ENCODE data around the gene COPG1. TPM values are rescaled to one million over a fixed set of nuclear protein-coding genes. Genes with fewer than 3 reads are reported as not detected.

Gene COPG1
- total RNA-seq, 1 donor from 2014 or later: 169 TPM

DNA sequence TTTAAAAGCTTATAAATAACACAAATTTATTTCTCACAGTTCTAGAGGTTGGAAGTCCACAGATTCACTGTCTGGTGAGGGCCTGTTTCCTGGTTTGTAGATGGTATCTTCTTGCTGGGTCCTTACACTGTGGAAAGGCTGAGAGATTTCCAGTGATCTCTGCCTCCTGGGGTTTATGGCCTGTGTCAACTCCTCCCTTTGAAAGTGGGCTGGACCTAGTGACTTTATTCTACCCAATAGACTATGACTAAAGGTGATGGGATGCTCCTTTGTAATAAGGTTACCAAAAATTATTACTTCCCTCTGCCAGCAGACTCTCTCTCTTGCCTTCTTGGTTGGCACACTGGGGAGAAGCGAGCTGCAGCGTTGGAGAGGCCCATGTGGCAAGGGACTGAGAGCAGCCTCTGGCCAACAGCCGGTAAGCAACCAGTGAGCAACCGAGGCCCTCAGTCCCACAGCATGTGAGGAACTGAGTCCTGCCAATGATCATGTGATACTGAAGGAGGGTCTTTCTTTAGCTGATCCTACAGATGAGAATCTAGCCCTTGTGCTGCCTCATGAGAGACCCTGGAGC lies 14.0 kb upstream of the COPG1 start:
- no peaks in the 10 kb centered on the region for H3K4me1 Mint-ChIP-seq (ENCODE audit: unreplicated experiment)
- H3K27ac Mint-ChIP-seq: no peak overlapping the region
- TF ChIP-seq, protein P1, sequence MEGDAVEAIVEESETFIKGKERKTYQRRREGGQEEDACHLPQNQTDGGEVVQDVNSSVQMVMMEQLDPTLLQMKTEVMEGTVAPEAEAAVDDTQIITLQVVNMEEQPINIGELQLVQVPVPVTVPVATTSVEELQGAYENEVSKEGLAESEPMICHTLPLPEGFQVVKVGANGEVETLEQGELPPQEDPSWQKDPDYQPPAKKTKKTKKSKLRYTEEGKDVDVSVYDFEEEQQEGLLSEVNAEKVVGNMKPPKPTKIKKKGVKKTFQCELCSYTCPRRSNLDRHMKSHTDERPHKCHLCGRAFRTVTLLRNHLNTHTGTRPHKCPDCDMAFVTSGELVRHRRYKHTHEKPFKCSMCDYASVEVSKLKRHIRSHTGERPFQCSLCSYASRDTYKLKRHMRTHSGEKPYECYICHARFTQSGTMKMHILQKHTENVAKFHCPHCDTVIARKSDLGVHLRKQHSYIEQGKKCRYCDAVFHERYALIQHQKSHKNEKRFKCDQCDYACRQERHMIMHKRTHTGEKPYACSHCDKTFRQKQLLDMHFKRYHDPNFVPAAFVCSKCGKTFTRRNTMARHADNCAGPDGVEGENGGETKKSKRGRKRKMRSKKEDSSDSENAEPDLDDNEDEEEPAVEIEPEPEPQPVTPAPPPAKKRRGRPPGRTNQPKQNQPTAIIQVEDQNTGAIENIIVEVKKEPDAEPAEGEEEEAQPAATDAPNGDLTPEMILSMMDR (conservative IDR thresholded peaks at IDR 0.05): no peak
- no peak overlapping the region for H3K4me3 Mint-ChIP-seq
- peaks cover 3% of the 10 kb centered on the region for H3K27me3 Mint-ChIP-seq
- no peaks in the 10 kb centered on the region for H3K36me3 Mint-ChIP-seq
- H3K9me3 Mint-ChIP-seq: no peaks in the 10 kb centered on the region
- DNase-seq (ENCODE audit: extremely low spot score, unreplicated experiment): no peak

DNA sequence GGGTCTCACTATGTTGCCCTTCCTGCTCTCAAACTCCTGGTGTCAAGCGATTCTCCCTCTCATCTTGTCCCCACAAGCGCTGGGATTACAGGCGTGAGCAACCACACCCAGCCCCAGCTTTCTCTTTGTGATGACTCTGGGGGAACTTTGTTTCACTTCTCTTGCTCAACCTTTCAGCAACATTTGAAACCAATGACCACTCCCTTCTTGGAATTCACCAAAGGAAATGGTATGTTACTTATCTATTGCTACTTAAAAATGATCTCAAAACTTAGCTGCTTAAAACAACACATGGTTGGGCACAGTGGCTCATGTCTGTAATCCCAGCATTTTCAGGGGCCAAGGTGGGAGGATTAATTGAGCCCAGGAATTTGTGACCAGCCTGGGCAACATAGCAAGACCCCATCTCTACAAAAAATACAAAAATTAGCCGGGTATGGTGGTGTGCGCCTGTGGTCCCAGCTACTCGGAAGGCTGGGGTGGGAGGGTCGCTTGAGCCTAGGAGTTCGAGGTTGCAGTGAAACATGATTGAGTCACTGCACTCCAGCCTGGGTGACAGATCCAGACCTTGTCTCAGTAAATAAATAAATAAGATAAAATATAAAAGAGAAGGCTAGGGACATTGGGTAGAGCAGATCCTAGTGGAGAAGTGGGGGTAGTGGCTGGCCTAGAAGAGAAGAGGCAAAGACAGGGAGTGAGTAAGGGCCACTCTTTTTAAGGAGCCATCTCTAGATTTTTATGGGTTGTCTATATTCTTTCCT lies 10.3 kb upstream of the COPG1 start:
- Mint-ChIP-seq H3K4me3 (no peak overlapping the region), H3K4me1 (ENCODE audit: unreplicated experiment) (no peaks in the 10 kb centered on the region), H3K27me3 (no peaks in the 10 kb centered on the region), H3K27ac (peak overlapping the region; percentile 77), H3K36me3 (peaks cover 3% of the 10 kb centered on the region), H3K9me3 (no peaks in the 10 kb centered on the region)
- TF ChIP-seq, protein P1 (conservative IDR thresholded peaks at IDR 0.05): peak; percentile 20
- DNase-seq (ENCODE audit: extremely low spot score, unreplicated experiment): no peak

DNA sequence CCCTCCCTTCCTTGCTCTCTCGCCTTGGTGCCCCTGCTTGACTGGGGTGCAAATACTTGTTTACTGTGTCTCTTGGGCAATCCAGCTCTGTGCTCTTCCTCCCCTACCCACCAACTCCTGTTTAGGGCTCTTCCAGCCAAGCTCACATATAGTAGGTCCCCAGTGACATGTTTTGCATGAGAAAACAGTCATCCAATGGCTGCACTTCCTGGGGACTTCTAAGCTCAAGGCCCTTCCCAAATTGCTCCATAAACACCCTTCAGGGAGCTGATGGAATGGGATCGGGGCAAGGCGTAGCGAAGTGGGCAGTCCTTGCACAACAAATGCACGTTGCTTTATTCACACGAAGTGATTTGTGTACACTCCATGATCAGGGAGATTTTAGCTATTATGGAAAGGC lies 9.4 kb upstream of the COPG1 start:
- Mint-ChIP-seq H3K4me3 (no peak overlapping the region), H3K4me1 (ENCODE audit: unreplicated experiment) (no peaks in the 10 kb centered on the region), H3K36me3 (peaks cover 3% of the 10 kb centered on the region), H3K27me3 (no peaks in the 10 kb centered on the region), H3K9me3 (no peaks in the 10 kb centered on the region), H3K27ac (no peak overlapping the region)
- DNase-seq (ENCODE audit: extremely low spot score, unreplicated experiment): no peak
- TF ChIP-seq, protein P1 (conservative IDR thresholded peaks at IDR 0.05): no peak

DNA sequence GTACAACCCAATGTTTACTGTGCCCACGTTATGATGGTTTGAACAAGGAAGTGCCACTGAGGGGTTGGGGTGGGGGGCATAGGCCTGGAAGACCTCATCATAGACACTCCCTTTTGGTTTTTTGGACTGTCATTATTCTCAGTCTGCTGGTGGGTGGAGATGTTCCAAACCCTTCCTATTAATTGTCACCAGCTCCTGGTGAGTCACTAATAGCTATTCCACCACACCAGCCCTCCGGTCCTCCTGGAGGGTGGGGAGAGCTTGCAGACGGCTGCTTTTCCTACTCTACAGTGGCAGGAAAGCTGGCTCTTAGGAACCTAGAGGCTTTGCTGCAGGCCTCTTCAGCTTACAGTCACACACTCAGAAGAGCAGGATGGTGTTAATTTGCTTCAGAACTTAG lies 9.0 kb upstream of the COPG1 start:
- no peak overlapping the region for H3K27ac Mint-ChIP-seq

DNA sequence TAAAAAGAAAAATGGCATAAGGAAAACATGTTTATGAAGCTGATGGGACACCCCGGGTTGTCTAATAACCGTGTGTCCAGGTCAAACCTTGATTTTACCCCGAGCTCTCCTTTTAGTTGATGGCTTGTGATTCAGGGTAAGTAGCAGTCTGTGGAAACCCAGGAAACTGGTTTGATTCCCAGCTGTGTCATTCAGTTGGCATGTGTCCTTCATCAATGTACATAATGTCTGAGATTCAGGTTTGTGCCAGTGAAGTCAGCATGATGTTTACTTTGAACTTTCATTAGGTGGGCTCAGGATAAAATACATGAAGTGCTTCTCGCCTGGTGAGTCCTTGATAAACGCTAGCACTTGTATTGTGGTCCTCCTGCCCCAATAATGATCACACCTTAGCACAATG lies 4.3 kb upstream of the COPG1 start:
- no peak for DNase-seq (ENCODE audit: extremely low spot score, unreplicated experiment)
- H3K27me3 Mint-ChIP-seq: no peaks in the 10 kb centered on the region
- H3K27ac Mint-ChIP-seq: peak overlapping the region; percentile 71
- H3K36me3 Mint-ChIP-seq: peaks cover 3% of the 10 kb centered on the region
- H3K4me1 Mint-ChIP-seq (ENCODE audit: unreplicated experiment): peaks cover 20% of the 10 kb centered on the region
- H3K9me3 Mint-ChIP-seq: no peaks in the 10 kb centered on the region
- no peak overlapping the region for H3K4me3 Mint-ChIP-seq
- TF ChIP-seq, protein P1 (conservative IDR thresholded peaks at IDR 0.05): no peak

More for the DNA sequence above, 9.0 kb upstream of the COPG1 start:
- DNase-seq (ENCODE audit: extremely low spot score, unreplicated experiment): no peak
- Mint-ChIP-seq H3K4me3 (no peak overlapping the region), H3K27me3 (no peaks in the 10 kb centered on the region), H3K9me3 (no peaks in the 10 kb centered on the region), H3K4me1 (ENCODE audit: unreplicated experiment) (peaks cover 3% of the 10 kb centered on the region), H3K36me3 (peaks cover 3% of the 10 kb centered on the region)
- TF ChIP-seq, protein P1 (conservative IDR thresholded peaks at IDR 0.05): no peak
